ENCODE data around the gene SLC9A9.

The SLC9A9 gene

GRCh38 chr3:143222981-143223380, 625.3 kb downstream of the SLC9A9 start:
- no peak overlapping the region for H3K4me3 Mint-ChIP-seq
- no peaks in the 10 kb centered on the region for H3K4me1 Mint-ChIP-seq
- no peak for DNase-seq (ENCODE audit: low spot score in 2 of 2)
- ATAC-seq (replicated peaks; ENCODE audit: extremely low read depth, poor library complexity, severe bottlenecking), result no peak
- no peak overlapping the region for H3K27ac Mint-ChIP-seq (ENCODE audit: low read depth)
- no peaks in the 10 kb centered on the region for H3K9me3 Mint-ChIP-seq
- no peaks in the 10 kb centered on the region for H3K27me3 Mint-ChIP-seq
- no peaks in the 10 kb centered on the region for H3K36me3 Mint-ChIP-seq (ENCODE audit: insufficient read depth)

GRCh38 chr3:143222505-143222904, 625.8 kb downstream of the SLC9A9 start:
- DNase-seq (ENCODE audit: low spot score in 2 of 2), result no peak
- Mint-ChIP-seq H3K27ac (ENCODE audit: low read depth) (no peak overlapping the region), H3K27me3 (no peaks in the 10 kb centered on the region), H3K9me3 (no peaks in the 10 kb centered on the region), H3K4me3 (no peak overlapping the region), H3K36me3 (ENCODE audit: insufficient read depth) (no peaks in the 10 kb centered on the region), H3K4me1 (no peaks in the 10 kb centered on the region)
- no peak for ATAC-seq (replicated peaks; ENCODE audit: extremely low read depth, poor library complexity, severe bottlenecking)

- Mint-ChIP-seq H3K27me3 (peaks cover 6% of the 10 kb centered on the region), H3K4me1 (peaks cover 6% of the 10 kb centered on the region), H3K36me3 (ENCODE audit: insufficient read depth) (no peaks in the 10 kb centered on the region), H3K27ac (ENCODE audit: low read depth) (no peak overlapping the region), H3K4me3 (no peak overlapping the region), H3K9me3 (no peaks in the 10 kb centered on the region)
- ATAC-seq (replicated peaks; ENCODE audit: extremely low read depth, poor library complexity, severe bottlenecking) (no peak), DNase-seq (ENCODE audit: low spot score in 2 of 2) (no peak)
These were observed 626.8 kb downstream of the SLC9A9 start for GRCh38 chr3:143221446-143221845.

- no peak for DNase-seq (ENCODE audit: low spot score in 2 of 2)
- Mint-ChIP-seq H3K27ac (ENCODE audit: low read depth) (no peak overlapping the region), H3K27me3 (peaks cover 7% of the 10 kb centered on the region), H3K9me3 (no peaks in the 10 kb centered on the region), H3K4me3 (no peak overlapping the region), H3K4me1 (peaks cover 7% of the 10 kb centered on the region), H3K36me3 (ENCODE audit: insufficient read depth) (no peaks in the 10 kb centered on the region)
- ATAC-seq (replicated peaks; ENCODE audit: extremely low read depth, poor library complexity, severe bottlenecking), result no peak
These were observed 627.5 kb downstream of the SLC9A9 start for GRCh38 chr3:143220741-143221140.

DNA sequence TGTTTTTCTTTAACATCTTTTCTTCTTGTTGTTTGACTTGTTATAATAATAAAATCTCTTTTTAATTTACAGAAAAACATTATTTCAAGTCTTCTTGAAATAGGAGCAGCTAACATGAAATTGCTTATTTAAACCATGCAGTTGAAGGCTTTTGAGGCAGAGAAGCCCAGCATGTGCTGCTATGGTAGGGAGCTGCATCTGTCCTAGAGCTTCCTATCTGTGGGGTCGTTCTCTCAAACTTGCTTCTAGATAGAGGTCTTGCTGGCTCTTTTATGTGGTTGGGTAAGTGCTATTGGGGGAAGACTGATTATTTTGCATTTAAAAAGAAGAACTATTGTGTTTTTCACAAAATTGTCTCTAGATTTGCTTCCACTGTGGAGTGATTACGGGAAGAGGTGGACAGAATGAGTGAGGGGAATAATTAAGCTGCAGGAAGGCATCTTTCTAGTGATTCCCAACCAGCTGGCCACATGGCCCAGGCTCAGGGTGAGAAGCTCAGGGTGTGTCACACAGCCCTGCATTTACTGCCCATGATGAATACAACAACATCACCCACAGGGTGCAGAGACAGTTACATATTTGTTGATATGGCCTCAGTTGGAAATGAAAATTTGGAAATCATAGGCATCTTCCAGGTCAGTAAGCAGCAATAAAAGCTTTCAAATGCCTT, 630.0 kb downstream of the SLC9A9 start:
- Mint-ChIP-seq H3K27me3 (peaks cover 7% of the 10 kb centered on the region), H3K4me1 (peaks cover 7% of the 10 kb centered on the region), H3K36me3 (ENCODE audit: insufficient read depth) (no peaks in the 10 kb centered on the region), H3K4me3 (no peak overlapping the region), H3K27ac (ENCODE audit: low read depth) (no peak overlapping the region), H3K9me3 (no peaks in the 10 kb centered on the region)
- ATAC-seq (replicated peaks; ENCODE audit: extremely low read depth, poor library complexity, severe bottlenecking) (no peak), DNase-seq (ENCODE audit: low spot score in 2 of 2) (no peak)

DNA sequence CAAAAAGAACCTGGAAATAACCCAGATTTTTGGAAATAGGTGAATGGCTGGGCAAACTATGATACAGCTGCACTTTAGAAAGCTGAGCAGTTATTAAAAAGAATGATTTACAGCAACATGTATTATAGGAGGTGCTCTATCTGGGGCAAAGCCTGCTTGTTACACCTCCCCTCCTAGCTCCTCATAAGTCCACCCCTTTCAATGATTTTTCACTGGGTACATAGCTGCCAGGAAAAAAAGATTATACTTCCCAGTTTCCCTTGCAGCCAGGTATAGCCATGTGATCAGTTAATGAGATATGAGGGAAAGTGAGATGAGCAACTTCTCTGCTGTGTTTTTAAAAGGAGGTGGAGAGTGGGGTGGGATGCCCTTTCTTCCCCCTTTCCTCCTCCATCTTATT, 631.0 kb downstream of the SLC9A9 start:
- no peaks in the 10 kb centered on the region for H3K9me3 Mint-ChIP-seq

DNA sequence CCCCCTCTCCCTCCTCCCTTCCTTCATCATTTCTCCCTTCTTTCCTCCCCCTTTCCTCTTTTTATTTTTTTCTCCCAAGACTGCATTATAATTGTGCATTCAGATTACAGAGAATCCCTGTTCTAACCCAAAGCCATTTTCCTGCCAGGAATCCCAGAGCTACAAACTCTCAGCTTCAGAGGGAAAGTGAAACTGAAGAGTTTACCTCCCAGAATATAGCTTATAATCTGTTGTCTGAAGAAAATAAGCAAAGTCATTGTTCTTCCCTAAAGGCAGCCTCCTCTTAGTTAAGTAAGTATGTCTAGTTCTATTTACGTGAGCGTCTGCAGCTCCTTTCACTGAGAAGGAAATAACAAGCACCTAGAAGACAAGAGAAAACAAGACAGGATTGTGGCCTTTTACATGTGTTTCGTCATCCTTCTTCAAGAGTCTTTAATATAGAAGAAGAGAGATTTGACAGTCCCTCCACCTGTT, 631.5 kb downstream of the SLC9A9 start:
- no peak for ATAC-seq (replicated peaks; ENCODE audit: extremely low read depth, poor library complexity, severe bottlenecking)

More for the DNA sequence above, 631.0 kb downstream of the SLC9A9 start:
- H3K4me1 Mint-ChIP-seq, result peaks cover 7% of the 10 kb centered on the region
- no peak overlapping the region for H3K4me3 Mint-ChIP-seq
- H3K27me3 Mint-ChIP-seq, result peaks cover 7% of the 10 kb centered on the region
- ATAC-seq (replicated peaks; ENCODE audit: extremely low read depth, poor library complexity, severe bottlenecking), result no peak
- H3K36me3 Mint-ChIP-seq (ENCODE audit: insufficient read depth), result no peaks in the 10 kb centered on the region
- no peak overlapping the region for H3K27ac Mint-ChIP-seq (ENCODE audit: low read depth)
- no peak for DNase-seq (ENCODE audit: low spot score in 2 of 2)

More for the DNA sequence above, 631.5 kb downstream of the SLC9A9 start:
- Mint-ChIP-seq H3K4me1 (peaks cover 7% of the 10 kb centered on the region), H3K27me3 (peaks cover 8% of the 10 kb centered on the region), H3K4me3 (no peak overlapping the region), H3K27ac (ENCODE audit: low read depth) (no peak overlapping the region), H3K36me3 (ENCODE audit: insufficient read depth) (no peaks in the 10 kb centered on the region), H3K9me3 (no peaks in the 10 kb centered on the region)
- no peak for DNase-seq (ENCODE audit: low spot score in 2 of 2)
